Mucosa of rectum (tissue), 2 donors: ENCODE data around the gene RNH1.
A peak's percentile ranks its signal among the peaks of the same experiment; 100 is the strongest.

Source experiments
- H3K27ac ChIP-seq, 2 donors: one replicate each; pipeline ENCODE4 v1.7.0; 2013; ENCODE audit warnings: inconsistent platforms in 2 of 2, low read depth in 2 of 2, low read length in 2 of 2
- H3K27me3 ChIP-seq, 2 donors: one replicate each; pipeline ENCODE4 v1.7.0; 2013; ENCODE audit warnings: low read length in 2 of 2; ENCODE audit not compliant: control insufficient read depth in 2 of 2, insufficient read depth in 2 of 2
- H3K36me3 ChIP-seq, 2 donors: one replicate each; pipeline ENCODE4 v1.7.0; 2013; ENCODE audit warnings: low read length in 2 of 2; ENCODE audit not compliant: control insufficient read depth in 2 of 2, insufficient read depth in 2 of 2
- H3K4me1 ChIP-seq, 2 donors: one replicate each; pipeline ENCODE4 v1.7.0; 2013; ENCODE audit warnings: low read length in 2 of 2, mild to moderate bottlenecking in 1 of 2; ENCODE audit not compliant: control insufficient read depth in 2 of 2, insufficient read depth in 2 of 2
- H3K4me3 ChIP-seq, 2 donors: one replicate each; pipeline ENCODE4 v1.7.0; 2013; ENCODE audit warnings: low read length in 2 of 2
- H3K9ac ChIP-seq, 2 donors: one replicate each; pipeline ENCODE4 v1.7.0; 2013; ENCODE audit warnings: low read length in 2 of 2, low read depth in 1 of 2, mild to moderate bottlenecking in 1 of 2
- H3K9me3 ChIP-seq, 2 donors: one replicate each; pipeline ENCODE4 v1.7.0; 2013; ENCODE audit warnings: low read length in 2 of 2; ENCODE audit not compliant: control insufficient read depth in 2 of 2
- donor health status: healthy.
- donor health status: Normal muscosa, but diverticular disease.

The RNH1 gene

DNA sequence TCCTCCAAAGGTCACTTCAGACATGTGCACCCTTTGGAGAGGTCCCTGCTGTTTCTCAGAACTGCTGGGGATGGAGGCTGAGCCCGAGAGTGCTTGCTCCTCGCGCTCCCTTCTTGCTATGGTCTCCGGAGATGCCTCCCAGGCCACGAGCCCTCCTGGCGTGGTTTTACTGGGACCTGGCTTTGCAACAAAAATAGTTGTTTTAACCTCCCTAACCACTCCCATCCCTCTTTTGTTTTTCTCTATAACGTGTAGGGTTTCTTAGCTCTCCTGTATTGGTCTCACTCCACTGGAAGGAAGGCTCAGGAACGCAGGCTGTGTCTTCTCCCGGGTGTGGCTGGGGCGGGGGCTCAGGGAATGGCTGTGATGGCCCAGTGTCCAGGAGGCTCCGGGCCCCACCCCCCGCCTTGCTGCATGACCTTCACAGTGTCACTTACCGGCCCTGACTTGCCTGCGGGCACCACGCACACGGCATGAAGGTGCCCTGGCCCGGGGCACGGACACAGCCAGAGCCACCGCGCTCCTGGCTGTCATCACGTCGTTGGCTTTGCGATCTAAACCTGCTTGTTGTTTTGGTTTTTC lies 51.4 kb downstream of the RNH1 start:
- Histone ChIP-seq H3K4me1 (peaks cover 7 to 9% of the 10 kb centered on the region in 2 donors), H3K27me3 (no peaks in the 10 kb centered on the region), H3K27ac (no peak overlapping the region), H3K9me3 (no peaks in the 10 kb centered on the region), H3K9ac (no peak overlapping the region), H3K36me3 (peaks cover 8 to 11% of the 10 kb centered on the region in 2 donors), H3K4me3 (no peak overlapping the region)

DNA sequence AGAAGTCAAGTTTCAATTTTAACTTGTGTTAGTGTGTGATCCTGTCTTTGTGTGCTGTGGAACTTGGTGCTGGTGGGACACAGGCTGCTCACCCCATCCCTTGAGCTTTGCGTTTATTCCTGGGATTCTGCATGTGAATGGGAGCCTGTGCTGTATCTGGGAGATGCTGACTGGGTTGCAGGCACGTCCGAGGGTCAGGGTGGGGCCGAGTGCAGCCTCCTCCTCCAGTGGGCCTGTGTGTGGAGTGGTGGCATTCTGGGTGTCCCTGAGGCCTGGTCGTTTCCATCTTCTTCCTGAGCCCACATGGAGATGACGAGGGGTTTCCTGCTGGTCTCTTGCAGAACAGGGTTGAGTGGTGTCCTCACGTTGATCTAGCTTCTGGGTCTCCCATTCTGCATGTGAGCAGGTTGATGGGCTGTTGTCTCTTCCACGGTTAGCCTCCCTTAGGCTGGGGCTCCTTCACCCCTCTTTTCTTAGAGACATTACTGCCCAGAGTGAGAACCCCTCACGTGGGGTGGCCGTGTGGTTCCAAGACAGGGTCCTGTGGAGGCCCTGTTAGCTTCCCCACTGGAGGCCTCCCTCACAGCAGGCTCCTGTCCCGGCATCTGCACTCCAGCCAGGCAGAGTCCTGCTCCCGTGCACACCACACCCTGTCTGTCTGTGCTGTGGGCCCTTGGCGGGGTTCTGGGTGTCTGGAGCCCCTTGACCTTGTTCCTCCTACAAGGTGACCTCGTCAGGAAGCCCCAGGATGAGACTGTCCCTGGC lies 52.1 kb downstream of the RNH1 start:
- no peak overlapping the region for H3K27ac ChIP-seq
- no peaks in the 10 kb centered on the region for H3K9me3 ChIP-seq
- H3K27me3 ChIP-seq = no peaks in the 10 kb centered on the region

DNA sequence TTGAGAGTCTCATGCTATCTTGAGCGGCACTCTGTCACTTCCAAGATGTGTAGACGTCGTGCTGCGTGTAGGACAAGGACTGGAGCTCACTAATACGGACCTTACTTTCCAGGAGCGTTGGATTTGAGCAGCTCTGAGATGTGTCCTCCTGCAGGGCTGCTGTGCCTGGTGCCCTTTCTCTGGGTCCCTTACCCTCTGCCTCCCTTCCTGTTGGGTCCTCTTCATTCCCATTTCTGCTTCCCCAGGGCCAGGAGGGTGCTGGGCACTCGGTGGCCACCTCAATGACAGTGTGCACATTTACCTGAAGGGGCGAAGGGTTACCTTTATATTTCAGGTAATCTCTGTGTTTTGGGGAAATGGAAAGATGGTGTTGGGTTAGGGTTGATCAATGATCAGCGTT lies 53.0 kb downstream of the RNH1 start:
- no peaks in the 10 kb centered on the region for H3K9me3 ChIP-seq
- no peak overlapping the region for H3K9ac ChIP-seq
- H3K27ac ChIP-seq = no peak overlapping the region
- peaks cover 8 to 11% of the 10 kb centered on the region in 2 donors for H3K36me3 ChIP-seq
- H3K27me3 ChIP-seq = no peaks in the 10 kb centered on the region
- H3K4me3 ChIP-seq = no peak overlapping the region
- peaks cover 16 to 17% of the 10 kb centered on the region in 2 donors for H3K4me1 ChIP-seq

More for the DNA sequence above, 52.1 kb downstream of the RNH1 start:
- Histone ChIP-seq H3K9ac (no peak overlapping the region), H3K4me1 (peaks cover 7 to 9% of the 10 kb centered on the region in 2 donors), H3K36me3 (peaks cover 8 to 11% of the 10 kb centered on the region in 2 donors), H3K4me3 (no peak overlapping the region)

DNA sequence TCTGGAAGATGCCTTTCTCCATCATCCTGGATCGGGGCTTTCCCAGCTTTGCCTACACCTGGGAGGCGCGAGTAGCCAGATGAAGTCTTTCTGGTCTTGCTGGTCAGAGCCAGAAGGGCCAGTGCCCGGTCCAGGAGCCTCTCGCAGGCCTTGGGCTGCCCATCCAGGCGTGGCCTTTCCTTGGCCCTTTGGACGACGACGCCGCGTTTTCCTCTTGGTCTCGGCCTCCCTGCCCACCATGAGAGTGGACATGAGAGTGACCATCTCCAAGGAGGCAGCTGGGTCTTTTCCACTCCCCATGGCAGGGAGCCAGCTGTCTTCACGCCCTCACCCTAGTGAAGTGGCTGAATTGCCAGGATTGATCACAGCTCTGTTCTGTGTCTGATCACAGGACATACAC lies 53.5 kb downstream of the RNH1 start:
- Histone ChIP-seq H3K4me1 (peaks cover 17 to 20% of the 10 kb centered on the region in 2 donors), H3K27ac (no peak overlapping the region), H3K9me3 (no peaks in the 10 kb centered on the region), H3K4me3 (no peak overlapping the region), H3K36me3 (peaks cover 8 to 11% of the 10 kb centered on the region in 2 donors), H3K9ac (no peak overlapping the region), H3K27me3 (no peaks in the 10 kb centered on the region)

DNA sequence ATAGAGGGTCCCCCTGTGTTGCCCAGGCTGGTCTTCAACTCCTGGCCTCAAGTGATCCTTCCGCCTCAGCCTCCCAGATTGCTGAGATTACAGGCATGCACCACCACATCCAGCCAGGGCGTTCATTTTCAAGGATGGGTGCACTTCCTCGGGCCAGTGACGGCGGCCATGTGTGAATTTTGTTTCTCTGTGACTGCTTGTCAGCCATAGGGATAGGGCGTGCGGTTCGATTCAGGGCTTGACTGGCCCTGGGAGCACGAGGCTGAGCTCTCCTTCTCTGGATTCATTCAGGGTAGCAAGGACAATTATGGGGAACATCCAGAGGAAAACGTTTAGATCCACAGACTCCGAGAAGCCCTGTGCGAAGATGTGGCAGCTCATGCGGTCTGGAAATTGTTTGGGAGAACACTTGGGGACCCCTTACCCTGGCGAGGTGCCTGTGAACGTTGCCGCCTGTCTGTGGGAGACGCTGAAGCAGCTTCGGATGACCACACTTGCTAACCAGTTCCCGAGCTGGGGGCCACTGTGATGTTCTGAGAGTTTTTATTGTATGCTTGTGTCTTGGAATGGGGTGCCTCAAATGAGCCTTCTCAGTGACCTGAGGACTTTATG lies 54.0 kb downstream of the RNH1 start:
- Histone ChIP-seq H3K27me3 (no peaks in the 10 kb centered on the region), H3K9ac (no peak overlapping the region), H3K4me1 (peaks cover 20 to 24% of the 10 kb centered on the region in 2 donors), H3K36me3 (peaks cover 8 to 11% of the 10 kb centered on the region in 2 donors), H3K27ac (no peak overlapping the region), H3K4me3 (no peak overlapping the region), H3K9me3 (no peaks in the 10 kb centered on the region)

DNA sequence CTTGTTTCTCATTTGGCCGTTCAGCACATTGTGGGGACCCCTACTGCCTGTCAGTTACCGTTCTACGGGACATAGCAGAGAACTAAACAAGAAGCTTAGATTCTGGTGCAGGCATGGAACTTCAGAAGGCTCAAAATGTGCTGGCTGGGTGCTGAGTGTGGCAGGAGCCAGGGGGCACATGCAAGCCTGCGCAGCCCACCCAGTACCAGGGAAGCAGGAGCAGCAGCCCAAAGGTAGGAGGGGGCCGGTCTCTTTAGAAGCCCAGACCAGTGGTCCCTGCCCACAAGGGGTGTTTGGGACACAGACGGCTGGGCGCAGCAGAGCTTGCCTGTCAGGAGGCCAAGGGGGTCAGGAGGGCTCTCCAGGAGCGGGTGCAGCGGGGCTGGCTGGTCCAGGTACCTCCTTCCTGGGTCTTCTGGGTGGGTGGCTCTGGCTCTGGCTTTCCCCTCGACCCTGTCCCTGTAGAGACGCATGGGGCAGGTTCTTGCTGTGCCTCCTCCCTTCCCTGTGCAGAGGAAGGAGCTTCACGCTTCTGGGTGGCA lies 54.8 kb downstream of the RNH1 start:
- H3K4me1 ChIP-seq = peaks cover 20 to 24% of the 10 kb centered on the region in 2 donors
- no peaks in the 10 kb centered on the region for H3K9me3 ChIP-seq
- H3K27me3 ChIP-seq = no peaks in the 10 kb centered on the region
- H3K9ac ChIP-seq = no peak overlapping the region
- no peak overlapping the region for H3K4me3 ChIP-seq
- no peak overlapping the region for H3K27ac ChIP-seq
- H3K36me3 ChIP-seq = peaks cover 8 to 9% of the 10 kb centered on the region in 2 donors

DNA sequence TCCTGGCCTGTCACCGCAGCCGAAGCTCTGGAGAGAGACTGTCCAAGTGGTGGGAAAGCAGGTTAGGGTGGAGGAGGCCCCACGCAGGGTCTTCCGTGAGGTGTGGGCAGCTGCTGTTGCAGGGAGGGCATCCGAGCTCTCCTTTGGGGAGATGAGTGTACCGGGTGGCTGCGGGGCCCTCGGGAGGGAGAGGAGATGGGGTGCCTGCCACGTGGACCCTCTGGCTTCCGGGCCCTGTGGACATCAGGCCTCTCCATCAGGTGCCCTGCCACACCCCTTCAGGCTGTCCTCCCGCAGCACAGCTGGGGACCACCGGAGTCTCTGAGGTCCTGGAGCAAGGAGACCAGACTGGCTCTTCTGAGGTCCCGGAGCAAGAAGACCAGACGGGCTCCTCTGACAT lies 55.3 kb downstream of the RNH1 start:
- H3K27me3 ChIP-seq = no peaks in the 10 kb centered on the region
- H3K9ac ChIP-seq = peak overlapping the region in 1 of 2 donors; percentile 92
- no peak overlapping the region for H3K27ac ChIP-seq
- peak overlapping the region; percentile 75 to 77 for H3K4me3 ChIP-seq
- H3K9me3 ChIP-seq = no peaks in the 10 kb centered on the region
- H3K4me1 ChIP-seq = peaks cover 23 to 28% of the 10 kb centered on the region in 2 donors
- peaks cover 8 to 9% of the 10 kb centered on the region in 2 donors for H3K36me3 ChIP-seq

DNA sequence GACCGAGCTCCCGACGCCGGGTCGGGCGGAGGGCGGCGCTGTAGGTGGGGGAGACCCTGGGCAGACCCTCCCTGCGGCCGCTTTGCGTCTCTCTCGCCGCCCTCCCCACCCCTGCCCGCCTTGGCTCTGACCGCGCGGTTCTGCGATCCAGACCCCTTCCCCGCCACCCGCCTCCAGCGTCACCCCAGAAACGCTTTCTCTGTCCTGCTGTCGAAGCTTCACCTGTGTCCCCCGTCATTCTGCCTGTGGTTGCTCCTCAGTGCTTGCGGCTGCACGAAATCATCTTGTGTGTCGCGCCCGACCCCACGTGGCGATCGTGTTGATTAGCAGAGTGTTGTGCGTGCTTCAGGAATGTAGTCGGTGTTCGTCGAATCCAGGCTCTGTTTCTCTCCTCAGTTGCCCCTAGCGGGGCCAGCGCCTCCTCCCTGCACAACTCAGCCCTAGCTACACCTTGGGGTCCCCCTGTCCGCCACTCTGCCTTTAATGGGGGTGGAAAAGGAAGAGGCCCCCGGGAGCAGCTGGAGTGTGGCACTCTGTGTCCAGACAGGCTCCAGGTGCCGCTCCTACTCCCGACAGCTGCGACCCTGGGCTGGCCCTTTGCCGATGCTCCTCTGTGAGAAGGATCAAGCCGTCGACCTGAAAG lies 56.1 kb downstream of the RNH1 start:
- Histone ChIP-seq H3K27ac (peak overlapping the region; percentile 65 to 79), H3K9ac (peak overlapping the region; percentile 74 to 92), H3K9me3 (no peaks in the 10 kb centered on the region), H3K4me3 (peak overlapping the region; percentile 75 to 77), H3K27me3 (no peaks in the 10 kb centered on the region), H3K36me3 (peaks cover 8 to 9% of the 10 kb centered on the region in 2 donors), H3K4me1 (peaks cover 31 to 34% of the 10 kb centered on the region in 2 donors)

DNA sequence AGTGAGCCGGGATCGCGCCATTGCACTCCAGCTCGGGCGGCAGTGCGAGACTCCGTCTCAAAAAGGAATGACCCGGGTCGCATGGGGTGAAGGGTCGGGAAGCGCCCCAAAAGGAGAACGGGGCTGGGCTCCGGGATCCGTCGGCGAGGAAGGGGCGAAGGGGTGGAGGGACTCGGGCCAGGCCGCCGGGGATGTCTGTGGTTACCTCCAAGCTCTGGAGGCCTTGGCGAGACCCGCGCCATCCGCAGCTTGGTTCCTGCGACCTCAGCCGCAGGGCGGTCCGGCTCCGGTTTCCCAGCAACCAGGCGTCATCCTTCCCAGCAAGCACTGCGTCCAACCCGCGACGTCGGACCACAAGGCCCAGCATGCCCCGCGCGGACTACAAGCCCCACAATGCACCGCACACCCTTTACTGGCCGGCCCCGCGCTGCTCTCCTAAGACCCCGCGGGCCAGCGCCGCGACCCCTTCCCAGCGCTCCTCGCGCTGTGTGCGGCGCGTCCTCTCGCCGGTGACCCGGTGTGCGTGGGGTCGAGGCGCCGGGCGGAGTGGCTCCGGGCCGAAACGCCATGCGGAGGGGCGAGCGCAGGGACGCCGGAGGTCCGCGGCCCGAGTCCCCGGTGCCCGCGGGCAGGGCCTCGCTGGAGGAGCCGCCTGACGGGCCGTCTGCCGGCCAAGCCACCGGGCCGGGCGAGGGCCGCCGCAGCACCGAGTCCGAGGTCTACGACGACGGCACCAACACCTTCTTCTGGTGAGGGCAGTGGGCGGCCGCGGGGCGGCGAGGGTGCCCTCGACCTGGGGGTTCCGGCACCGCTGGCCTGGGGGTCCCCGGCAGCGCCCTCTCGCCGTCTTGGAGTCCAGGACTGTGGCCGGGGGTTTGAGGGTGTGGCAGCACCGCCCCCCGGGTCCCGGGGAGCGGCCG lies 56.9 kb downstream of the RNH1 start, which contains the start of gene PTDSS2:
PTDSS2 (plus strand) TSS at position 391 of the 920 bp plus-strand sequence; CDS start at position 568, 177 bp downstream.
- H3K27me3 ChIP-seq = no peaks in the 10 kb centered on the region
- H3K4me1 ChIP-seq = peaks cover 39 to 41% of the 10 kb centered on the region in 2 donors
- H3K9ac ChIP-seq = peak within 1 kb of the TSS; percentile 74 to 92
- H3K4me3 ChIP-seq = peak within 1 kb of the TSS; percentile 75 to 77
- peak within 1 kb of the TSS; percentile 77 to 79 for H3K27ac ChIP-seq
- no peaks in the 10 kb centered on the region for H3K9me3 ChIP-seq
- peaks cover 7 to 9% of the 10 kb centered on the region in 2 donors for H3K36me3 ChIP-seq
